ENCODE data around the gene TMEM213.

TMEM213 gene

GRCh38 chr7:138875794-138876193 is 78.0 kb downstream of the TMEM213 start:
- peak; percentile 78 for DNase-seq (ENCODE audit: low read depth, low spot score)

GRCh38 chr7:138876326-138876725 is 78.5 kb downstream of the TMEM213 start:
- no peak for DNase-seq (ENCODE audit: low read depth, low spot score)

- DNase-seq (ENCODE audit: low read depth, low spot score) = no peak
Observed at GRCh38 chr7:138878051-138878450, 80.3 kb downstream of the TMEM213 start.

DNA sequence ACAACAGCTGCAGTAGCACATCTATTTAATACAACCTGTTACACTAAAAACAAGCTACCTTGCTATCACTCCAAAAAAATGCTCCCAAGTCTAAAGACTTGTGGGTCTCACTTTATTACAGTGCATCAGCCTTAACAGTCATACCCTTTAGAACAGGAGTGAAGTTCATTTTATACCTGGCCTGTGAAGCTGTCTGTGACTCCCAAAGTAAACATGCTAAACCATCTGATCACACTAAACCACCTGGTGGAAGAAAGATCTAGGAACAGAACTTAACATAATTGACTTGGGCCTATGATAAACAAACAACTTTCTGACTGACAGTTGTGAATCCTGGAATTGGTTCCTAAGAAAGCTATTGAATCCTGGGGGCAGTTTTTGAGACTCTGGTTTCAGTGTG is 81.1 kb downstream of the TMEM213 start:
- no peak for DNase-seq (ENCODE audit: low read depth, low spot score)

GRCh38 chr7:138879356-138879755 is 81.6 kb downstream of the TMEM213 start:
- no peak for DNase-seq (ENCODE audit: low read depth, low spot score)

- DNase-seq (ENCODE audit: low read depth, low spot score) = peak; percentile 73
Observed at GRCh38 chr7:138880881-138881578, 83.2 kb downstream of the TMEM213 start.

DNA sequence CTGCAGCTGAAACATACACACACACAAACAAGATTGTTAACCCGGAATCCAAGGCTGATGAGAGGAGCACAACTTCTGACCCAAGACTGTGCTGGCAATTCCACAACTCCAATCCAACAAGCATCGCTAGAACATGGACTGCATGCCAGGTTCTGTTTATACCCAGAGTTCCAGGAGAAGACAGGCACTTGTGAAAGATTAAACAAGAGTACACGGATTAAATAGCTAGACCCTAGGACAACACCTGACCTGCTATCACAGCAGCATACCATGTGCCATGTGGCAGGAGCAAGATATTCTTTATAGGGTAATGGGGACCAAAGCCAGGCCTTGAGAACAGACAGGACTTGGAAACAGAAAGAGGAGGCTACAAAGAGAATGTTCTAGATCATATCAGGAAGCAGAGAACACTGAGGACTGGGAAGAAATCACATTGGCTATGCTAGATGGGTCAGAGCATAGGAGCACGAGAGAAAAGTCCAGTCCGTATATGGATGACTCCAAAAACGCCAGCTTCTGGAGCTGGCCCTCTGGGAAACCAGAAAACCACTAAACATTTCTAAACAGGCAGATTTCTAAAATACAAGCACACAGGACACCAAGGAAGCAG is 83.9 kb downstream of the TMEM213 start:
- DNase-seq (ENCODE audit: low read depth, low spot score) = no peak

DNA sequence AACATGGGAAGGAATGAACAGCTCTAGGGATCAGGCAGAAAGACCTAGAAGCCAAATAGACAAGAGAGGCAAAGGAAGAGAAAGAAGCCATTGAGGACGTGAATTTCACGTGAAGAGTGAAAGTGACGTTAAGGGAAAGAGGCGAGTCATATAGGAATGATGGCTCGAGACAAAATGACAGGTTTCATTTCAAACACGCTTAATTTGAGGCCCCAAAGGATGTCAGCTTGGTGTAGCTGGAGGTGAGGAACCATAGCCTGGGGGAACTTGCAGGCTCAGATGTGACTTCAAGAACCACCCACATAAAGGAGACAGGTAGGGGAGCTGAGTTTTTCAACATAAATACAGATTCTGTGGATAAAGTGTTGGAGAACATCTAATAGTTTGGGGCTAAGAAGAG is 84.5 kb downstream of the TMEM213 start:
- DNase-seq (ENCODE audit: low read depth, low spot score) = no peak

- DNase-seq (ENCODE audit: low read depth, low spot score) = no peak
Observed at GRCh38 chr7:138885383-138886147, 87.8 kb downstream of the TMEM213 start.

DNA sequence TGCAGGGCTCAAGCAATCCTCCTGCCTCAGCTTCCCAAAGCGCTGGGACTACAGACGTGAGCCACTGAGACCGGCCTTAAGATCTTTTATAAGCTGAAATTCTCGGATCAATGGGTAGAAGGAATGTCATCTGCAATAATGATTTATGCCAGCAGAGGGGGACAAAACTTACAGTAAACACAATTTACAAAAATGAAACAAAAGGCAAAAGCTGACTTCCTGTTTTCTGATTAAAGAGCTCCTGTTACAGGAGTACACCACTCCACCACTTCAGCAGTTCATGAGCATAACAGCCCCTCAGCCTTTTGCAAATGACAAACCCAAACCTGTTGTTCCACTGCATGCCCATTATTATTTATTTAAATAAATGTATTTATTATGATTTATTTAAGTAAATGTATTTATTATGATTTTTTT is 88.7 kb downstream of the TMEM213 start:
- peak; percentile 78 for DNase-seq (ENCODE audit: low read depth, low spot score)

- DNase-seq (ENCODE audit: low read depth, low spot score) = no peak
Observed at GRCh38 chr7:138887085-138887710, 89.4 kb downstream of the TMEM213 start.

All from astrocyte of the hippocampus (primary cell).